Inflammatory macrophage treated with lipopolysaccharide for 1 hour (primary cell): Measurements from ENCODE around the gene CA11.
A peak's percentile ranks its signal among the peaks of the same experiment; 100 is the strongest.

ENCODE experiments used
- DNase-seq, 2 donors: peaks; one replicate each; pipeline ENCODE4 v3.0.0-alpha.2; 2020 to 2022

CA11 gene

DNA sequence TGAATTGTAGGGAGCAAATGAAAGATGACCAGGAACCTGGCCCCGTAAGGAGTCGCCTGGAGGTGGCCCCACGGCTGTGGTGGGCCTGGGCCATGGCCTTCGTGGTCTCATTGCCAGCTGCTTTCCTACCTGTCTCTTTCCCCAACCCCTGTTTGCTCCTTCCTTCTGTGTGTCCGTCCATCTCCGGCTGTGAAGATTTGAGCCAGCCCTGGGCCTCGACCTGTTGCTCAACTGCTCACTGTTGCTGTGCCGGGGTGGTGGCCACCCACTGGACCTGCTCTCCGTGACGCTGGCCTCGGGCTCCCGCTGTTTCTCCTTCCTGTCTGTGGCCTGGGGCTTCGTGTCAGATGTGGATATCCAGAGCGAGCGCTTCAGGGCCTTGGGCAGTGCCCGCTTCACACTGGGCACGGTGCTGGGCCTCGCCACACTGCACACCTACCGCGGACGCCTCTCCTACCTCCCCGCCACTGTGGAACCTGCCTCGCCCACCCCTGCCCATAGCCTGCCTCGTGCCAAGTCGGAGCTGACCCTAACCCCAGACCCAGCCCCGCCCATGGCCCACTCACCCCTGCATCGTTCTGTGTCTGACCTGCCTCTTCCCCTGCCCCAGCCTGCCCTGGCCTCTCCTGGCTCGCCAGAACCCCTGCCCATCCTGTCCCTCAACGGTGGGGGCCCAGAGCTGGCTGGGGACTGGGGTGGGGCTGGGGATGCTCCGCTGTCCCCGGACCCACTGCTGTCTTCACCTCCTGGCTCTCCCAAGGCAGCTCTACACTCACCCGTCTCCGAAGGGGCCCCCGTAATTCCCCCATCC is 17.3 kb downstream of the CA11 start:
- no peak for DNase-seq

- DNase-seq = no peak
These were observed 18.1 kb downstream of the CA11 start for GRCh38 chr19:48627865-48628314.

DNA sequence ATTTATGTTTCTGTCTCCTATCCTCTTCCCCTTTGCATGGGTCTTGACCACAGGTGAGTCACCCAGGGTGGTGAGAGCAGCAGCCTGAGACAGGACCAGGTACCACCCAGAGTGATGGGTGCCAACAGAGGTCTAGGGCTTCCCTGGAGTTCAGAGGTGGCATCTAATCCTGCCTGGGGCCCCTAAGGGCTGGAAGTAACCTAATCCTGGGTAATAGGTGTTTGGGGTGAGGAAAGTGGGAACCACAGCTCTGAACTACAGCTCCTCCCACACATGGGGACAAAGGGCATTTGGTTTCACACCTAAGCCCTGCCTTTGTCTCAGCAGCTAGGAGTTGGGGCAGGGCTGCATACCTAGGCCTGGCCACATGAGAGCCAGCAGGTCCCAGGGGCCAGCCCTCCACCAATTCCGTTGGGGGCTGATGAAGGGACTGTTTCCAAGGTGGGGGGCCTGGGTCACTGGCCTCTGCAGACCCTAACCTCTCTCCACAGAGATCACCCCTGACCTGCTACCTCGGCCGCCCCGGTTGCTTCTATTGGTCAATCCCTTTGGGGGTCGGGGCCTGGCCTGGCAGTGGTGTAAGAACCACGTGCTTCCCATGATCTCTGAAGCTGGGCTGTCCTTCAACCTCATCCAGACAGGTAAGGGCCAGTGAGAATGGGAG is 18.7 kb downstream of the CA11 start:
- no peak for DNase-seq

DNA sequence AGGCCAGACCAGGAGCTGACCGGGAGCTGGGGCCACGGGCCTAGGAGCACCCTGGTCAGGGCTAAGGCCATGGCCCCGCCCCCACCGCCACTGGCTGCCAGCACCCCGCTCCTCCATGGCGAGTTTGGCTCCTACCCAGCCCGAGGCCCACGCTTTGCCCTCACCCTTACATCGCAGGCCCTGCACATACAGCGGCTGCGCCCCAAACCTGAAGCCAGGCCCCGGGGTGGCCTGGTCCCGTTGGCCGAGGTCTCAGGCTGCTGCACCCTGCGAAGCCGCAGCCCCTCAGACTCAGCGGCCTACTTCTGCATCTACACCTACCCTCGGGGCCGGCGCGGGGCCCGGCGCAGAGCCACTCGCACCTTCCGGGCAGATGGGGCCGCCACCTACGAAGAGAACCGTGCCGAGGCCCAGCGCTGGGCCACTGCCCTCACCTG is 20.1 kb downstream of the CA11 start:
- DNase-seq = no peak

GRCh38 chr19:48624791-48625723 is 20.9 kb downstream of the CA11 start:
- no peak for DNase-seq

GRCh38 chr19:48624067-48624594 is 21.9 kb downstream of the CA11 start:
- DNase-seq = peak; percentile 90 to 91

- no peak for DNase-seq
These were observed 22.4 kb downstream of the CA11 start for GRCh38 chr19:48623556-48624066.

- peak; percentile 40 to 56 for DNase-seq
These were observed 26.0 kb downstream of the CA11 start for GRCh38 chr19:48619692-48620585.

DNA sequence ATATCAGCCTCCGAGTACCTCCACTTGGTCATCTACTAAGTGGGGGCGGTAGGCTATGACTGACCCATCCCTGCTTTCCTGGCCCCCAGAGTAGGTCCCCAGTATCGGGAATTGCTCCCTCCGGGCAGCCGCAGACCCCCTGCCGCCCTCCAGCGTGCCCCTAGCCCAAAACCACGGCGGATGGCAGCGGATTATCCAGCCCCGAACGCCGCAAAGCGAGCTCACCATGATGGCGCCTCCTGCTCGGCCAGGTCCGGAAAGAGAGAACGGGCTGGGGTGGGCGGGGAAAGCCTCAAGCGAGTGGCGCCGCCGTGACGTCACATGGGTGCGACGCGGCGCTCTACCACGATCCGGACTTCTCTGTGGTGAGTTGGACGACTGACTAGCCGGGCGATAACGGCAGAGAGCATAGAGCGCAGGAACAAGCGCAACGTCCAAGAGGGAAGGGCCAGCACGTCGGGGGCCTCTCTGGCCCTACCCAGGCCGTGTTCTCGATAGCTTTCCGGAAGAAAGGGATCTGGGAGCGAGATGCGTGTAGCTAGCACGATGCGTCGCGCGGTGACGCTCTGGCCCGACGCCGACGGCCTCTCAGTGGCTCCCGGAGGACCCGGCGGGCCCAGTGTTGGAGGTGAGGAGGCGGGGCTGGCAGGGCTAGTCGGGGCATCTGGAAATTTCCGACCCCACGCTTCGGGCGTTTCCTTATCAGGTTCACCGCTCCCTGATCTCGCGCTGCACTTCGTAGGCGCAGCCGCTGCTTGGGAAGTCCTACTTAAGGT is 26.9 kb downstream of the CA11 start, which contains the start of the genes RPL18 and SPHK2:
Gene RPL18 (minus strand): TSS at position 263 of the 776 bp plus-strand sequence. CDS start 35 bp downstream, at position 228.
Gene SPHK2 (plus strand): TSS at position 591 of the 776 bp plus-strand sequence. CDS start 1,009 bp downstream, outside the sequence.
- peak; percentile 98 to 99 for DNase-seq

DNA sequence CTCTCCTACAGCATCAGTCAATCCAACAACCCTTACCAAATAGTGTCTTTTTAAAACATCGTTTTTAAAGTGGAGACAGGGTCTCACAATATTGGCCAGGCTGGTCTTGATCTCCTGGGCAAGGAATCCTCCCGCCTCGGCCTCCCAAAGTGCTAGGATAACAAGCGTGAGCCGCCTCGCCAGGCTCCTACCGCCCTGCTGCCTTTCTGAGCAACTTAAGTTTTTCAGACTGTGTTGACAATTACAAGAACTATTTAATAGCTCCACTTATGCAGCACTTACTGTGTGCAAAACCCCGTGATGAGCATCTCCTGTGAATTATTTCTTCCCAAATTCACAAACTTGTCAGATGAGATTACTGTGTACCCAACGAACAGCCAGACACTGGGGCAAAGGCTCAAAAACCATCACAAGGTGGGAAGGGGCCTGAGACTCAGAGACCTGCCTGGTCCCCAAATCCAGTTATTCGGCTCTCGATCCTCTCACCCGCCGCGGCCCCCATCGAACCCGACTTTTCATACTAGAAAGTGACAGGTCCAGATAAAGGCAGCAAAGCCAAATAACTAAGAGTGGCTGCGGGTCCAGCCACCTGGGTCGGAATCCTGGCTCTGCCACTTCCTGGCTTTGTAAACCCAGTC is 27.6 kb downstream of the CA11 start:
- no peak for DNase-seq

DNA sequence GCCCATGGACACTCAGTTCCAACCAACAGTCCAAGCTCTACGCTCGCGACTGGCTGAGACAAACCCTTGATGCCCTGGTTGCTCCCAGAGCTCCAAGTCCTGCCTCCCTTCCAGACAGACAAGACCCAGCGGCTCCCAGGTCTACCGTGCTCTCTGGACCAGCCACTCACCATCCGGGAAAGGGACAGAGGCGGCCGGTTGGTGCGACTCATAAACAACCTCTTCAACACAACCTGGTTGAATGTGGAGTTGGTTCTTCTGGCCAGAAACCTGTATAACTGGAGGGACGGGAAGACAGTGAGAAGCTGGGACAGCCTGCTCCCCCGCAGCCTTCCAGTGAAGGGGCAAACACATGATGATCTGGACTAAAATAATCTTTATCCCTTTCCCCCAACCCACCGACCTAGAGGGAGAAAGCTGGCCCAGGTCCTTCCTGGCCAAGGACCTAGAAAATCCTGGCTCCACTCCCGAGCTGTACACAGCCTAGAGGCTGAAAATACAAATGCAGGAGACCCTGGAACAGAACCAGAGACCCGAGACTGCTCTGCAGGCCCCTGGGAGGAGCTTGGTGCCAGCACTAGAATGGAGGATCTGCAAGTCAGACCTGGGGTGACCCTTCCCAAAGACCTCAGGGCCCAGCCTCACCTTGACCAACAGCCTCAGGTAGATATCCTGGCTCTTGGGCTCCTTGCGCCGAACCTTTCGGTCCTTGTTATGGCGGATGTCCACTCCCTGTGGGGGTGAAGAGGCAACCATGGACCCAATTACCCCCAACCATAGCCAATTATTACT is 28.6 kb downstream of the CA11 start:
- no peak for DNase-seq

- no peak for DNase-seq
These were observed 29.4 kb downstream of the CA11 start for GRCh38 chr19:48616491-48617056.

DNA sequence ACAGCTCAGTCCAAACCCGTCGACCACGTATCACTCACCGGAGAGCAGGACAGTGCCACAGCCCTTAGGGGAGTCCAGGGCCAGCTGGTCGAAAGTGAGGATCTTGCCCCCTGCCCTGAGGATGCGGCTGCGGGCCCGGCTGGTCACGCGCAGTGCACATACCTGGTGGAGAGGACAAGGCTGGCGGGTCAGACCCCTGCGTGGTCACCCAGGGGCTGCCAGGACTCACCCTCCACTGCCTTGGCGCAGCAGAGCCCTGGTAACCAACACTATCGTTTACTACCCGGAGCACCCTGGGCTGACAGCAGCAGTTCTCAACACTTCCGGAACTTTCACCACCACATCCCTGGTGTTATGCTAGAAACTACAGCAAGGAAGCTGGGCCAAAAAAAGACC is 29.9 kb downstream of the CA11 start:
- DNase-seq = no peak

DNA sequence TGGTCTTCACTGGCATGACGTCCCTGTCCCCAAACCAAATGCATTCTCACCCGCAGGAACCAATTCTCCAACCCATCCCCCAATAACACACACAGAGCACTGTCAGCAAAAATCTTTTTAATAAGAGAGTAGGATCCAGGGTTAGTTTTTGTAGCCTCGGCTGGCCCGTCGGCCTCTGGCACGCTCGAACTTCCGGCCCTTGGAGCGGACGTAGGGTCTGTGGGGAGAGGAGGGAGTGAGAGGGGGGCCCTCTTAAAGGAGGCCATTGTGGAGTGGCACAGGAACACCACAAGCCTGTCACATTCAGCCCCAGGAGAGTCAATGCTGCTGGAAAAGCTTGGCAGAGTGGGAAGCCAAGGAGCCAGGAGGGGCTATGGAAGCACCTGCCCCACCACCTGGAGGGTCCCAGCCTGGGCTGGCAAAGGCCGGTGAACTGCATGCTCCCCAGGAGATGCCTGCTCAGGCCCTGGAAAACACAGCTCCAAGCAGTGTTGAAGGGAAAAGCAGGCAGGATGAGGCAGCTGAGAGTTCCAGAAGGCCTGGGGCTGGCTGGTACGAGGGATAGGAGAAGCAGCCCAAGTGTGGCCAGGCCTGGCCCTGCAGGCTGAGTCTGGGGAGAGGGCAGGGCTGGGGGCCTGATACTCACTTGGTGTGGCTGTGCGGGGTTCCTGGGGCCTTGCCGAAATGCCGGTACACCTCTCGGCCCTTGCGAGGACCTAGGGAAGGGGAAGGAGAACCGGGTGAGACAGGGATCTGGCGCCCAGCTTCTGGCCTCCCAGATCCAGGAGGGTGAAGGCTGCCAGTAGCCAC is 30.6 kb downstream of the CA11 start:
- no peak for DNase-seq

DNA sequence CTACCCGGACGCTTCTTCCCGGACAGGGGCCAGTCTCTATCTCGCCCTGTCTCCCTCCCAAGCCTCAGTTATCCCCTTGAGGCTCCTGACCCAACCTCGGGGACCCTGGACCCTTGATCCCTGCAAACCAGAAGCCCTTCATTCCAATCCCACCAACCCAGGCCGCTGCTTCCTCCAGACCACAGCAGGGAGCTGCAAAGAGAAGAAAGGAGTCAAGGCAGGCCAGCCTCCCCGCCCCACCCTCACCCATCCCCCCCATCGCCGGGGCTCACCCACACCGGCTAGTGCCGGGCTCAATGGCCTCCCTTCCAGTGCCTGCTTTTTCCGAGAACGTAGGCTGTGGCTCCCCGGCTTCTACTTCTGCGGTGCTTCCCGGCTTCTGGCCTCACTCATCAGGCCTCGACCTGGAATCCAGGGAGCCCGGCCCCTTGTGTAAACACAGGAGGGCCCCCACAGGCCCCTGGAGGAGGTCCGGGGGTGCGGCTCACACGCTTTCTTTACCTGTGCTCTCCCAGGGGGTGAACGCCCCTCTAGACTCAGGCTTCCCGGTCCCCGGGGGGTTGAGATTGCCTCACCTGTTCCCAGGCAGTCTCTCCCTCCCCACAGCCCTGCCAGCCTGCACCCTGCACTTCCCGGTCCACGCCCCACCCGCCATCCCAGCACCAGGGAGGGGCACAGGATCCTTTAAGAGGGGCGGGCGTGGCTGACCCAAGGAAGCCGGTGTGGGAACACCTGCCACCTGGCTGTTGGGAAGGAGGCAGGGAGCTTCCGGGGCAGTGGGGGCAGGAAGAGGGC is 31.4 kb downstream of the CA11 start, which contains the start of gene FAM83E:
Gene FAM83E (minus strand): TSS at position 641 of the 795 bp plus-strand sequence. CDS start 1,704 bp downstream, outside the sequence.
- DNase-seq = no peak

DNA sequence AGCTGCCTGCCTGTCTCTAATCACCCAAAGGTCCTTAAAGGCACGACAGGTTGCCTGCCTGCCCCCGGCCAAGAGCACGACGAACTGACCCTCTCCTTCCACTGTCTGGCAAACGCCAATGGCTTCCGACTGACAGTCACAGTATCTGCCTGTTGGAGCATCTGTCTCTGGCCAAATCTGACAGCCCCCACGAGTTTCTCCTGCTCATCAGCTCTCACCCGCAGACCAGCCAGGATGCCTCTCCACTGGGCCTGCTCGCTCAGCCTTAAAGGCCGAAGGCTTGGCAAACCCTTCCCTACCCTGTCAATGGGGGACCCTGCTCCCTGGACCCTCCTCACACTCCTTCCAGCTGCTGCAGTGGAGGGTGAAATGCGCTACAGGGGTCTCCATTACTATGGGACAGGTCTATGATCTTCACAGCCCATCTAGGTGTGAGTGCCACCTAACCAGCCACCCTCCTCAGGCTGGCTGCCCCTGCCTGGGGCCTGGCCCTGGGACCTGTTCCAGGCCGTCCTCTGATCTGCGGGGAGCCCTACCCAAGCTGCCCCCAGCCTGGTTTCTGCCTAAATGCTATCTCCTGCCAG is 32.0 kb downstream of the CA11 start:
- no peak for DNase-seq
